Stimulated activated CD4-positive, alpha-beta T cell treated with anti-CD3 and anti-CD28 coated beads, Interleukin-1b, Interleukin-23, amount 100 ng/mL, for 4 hours (primary cell): ENCODE data around the gene RPS4Y1.
A peak's percentile ranks its signal among the peaks of the same experiment; 100 is the strongest.
"Not testable (repeated sequence)": the region's sequence is repeated elsewhere in the genome, so short reads cannot be mapped to it uniquely, and the experiment has no call there.

Experiments
- DNase-seq, 2 donors: peaks; one replicate each; pipeline ENCODE4 v3.0.0-alpha.2; 2020; ENCODE audit warnings: low read depth in 2 of 2

RPS4Y1 gene

DNA sequence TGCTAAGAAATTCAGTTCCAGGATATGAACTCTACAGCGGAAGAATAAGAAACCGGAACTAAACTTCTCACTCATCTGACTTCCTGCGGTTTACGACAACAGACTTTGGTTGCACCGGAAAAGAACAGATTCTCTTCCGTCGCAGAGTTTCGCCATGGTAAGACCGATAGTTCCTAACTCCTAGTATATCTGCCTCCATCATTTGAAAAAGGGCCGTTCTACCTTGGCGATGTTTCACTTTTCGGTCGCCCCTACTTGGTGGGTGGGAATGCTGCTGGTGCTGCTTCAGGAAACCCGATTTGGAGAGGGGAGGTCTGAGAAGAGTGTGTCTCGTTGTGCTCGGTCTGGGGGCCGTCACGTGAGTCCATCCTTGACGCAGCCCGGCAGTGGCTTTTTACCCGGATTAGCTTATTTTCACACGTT is at the start of gene RPS4Y1:
TSS of gene RPS4Y1 (plus strand) at position 132 of the 423 bp plus-strand sequence. CDS start at position 155, 23 bp downstream.
- peak in 1 of 2 donors; percentile 15 for DNase-seq

DNA sequence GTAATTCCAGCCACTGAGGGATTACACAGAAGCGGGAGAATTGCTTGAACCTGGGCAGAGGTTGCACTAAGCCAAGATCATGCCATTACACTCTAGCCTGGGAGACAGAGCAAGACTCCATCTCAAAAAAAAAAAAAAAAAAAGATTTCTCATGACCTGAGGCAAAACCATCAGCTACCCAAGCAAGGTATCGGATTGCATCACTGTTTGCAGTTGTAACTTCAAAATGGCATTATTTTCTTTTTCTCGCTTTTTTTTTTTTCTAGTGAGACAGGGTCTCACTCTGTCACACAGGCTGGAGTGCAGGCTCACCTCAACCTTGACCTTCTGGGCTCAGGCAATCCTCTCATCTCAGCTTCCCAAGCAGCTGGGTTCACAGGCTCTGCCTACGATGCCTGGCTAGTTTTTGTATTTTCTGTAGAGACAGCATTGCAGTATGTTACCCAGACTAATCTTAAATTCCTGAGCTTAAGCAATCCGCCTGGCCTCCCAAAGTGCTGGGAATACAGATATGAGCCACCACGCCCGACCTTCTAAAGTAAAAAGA is 44.4 kb upstream of the RPS4Y1 start:
- no peak for DNase-seq

DNA sequence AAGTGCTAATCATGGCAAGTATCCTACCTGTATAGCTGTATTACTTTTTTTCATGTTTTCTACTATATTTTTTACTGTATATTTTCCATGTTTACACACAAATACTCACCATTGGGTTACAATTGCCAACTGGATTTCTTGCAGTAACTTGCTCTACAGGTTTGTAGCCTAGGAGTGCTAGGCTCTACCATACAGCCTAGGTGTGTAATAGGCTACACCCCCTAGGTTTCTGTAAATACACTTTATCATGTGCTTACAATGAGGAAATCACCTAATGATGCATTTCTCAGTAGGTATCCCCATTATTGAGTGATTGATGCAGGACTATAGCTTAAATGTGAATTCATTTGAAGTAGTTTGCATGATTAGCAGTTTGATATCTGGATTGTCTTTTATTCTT is 43.4 kb upstream of the RPS4Y1 start:
- no peak for DNase-seq

GRCh38 chrY:2800246-2800645 is 41.2 kb upstream of the RPS4Y1 start:
- no peak for DNase-seq

- DNase-seq = not testable (repeated sequence)
Measured at GRCh38 chrY:2817146-2817896, 24.1 kb upstream of the RPS4Y1 start.

DNA sequence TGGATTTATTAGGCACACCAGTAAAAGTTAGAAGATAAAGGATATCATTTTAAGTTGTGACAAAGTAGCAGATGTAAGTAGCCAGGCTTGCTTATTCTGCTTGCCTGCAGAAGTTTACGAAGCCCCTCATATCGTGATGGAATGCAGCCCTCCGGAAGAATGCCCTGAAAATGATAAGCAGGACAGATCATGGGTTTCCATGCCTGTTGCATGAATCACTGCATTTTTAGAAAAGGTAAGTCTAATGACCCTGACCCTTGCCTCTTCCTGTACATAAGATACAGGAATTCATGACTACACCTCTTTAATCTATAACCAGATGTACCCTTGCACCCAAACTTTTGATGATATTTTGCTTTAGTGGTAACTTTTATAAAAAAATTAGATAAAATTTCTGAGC is 16.9 kb upstream of the RPS4Y1 start:
- no peak for DNase-seq

DNA sequence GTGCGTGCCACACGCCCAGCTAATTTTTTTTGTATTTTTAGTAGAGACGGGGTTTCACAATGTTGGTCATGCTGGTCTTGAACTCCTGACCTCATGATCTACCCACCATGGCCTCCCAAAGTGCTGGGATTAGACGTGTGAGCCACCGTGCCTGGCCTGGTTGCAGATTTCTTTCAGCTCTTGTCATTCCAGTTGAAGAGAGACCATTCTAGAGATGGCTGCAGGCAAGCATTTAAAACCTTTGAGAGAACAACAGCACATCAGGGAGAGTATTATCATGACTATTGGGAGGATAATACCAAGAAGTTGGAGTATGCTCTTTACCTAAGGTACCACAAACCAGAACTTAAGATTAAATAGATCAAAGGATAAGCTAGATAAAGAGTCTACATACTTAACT is 12.9 kb upstream of the RPS4Y1 start:
- no peak for DNase-seq

DNA sequence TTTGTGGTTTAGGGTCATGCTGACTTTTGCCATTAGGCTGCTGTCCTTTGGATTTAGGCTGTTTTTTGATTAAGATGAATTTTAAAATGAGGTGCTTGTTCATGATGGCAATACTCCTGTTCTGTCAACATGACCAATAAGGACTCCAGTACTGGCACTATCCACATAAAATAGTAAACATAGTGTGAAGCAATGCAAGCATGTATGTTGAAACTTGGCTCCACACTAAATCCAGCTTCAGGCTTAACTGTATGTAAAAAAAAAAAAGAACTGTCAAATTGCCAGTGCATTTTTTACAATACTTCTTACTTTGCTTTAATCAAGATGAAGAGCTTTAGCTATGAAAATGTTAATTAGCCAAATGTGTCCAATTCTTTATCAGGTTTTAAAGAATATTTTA is 6.2 kb upstream of the RPS4Y1 start:
- DNase-seq = no peak

- DNase-seq = no peak
Measured at GRCh38 chrY:2837078-2837477, 4.3 kb upstream of the RPS4Y1 start.

DNA sequence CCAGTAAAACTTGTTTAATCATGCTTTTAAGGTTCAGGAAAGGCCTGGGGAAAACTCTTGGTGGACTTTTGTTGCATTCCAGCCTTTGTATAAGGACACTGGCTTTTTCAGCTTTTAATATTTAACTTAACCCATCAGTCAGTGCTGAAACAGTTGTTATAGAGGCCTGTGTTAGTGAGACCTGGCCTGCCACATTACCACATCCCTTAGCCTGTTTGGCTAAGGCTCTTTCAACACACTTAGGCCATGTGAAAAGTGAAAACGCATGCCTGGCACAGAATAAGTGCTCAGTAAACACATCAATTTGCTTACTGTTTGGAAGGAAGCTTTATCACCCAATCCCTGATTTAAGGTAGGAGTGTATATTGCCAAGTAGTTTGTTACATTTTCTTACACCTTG is 3.5 kb upstream of the RPS4Y1 start:
- no peak for DNase-seq

DNA sequence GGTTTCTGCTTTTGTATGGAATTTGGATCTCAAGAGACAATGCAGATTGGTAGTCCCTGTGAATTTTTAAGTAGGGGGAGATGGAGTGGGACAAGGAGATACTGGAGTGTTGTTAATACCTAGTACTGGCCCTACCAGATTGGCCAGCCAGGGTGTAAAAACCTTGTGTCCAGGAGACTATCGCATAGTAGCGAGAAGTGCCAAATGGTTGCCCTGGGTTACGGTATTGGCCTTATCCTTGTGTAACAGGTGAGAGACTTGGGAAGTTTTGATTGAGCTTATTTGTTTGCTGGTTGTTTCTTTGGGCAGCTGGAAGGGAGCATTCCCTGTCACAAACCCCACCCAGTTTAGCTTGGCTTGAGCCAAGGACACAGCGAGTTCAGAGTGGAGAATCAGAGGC is 5.4 kb downstream of the RPS4Y1 start:
- DNase-seq = no peak

DNA sequence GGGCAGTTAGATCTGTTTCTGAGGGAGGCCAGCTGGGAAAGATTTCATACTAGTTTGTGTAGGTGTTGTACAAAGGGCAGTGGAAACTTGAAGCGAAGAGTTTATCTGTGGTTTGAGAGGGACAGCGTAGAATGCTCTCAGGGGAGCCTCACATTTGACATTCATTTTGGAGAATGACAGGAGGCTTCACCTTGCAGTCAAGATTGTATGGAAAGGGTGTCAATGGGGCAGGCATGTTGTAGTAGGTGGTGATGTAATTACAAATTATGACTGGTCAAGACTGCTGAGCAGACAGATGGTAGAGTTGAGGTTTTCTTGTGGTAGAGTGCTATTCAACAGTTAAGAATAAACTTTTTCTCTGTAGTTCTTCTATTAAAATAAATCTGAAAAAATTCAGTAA is 7.0 kb downstream of the RPS4Y1 start:
- DNase-seq = no peak

DNA sequence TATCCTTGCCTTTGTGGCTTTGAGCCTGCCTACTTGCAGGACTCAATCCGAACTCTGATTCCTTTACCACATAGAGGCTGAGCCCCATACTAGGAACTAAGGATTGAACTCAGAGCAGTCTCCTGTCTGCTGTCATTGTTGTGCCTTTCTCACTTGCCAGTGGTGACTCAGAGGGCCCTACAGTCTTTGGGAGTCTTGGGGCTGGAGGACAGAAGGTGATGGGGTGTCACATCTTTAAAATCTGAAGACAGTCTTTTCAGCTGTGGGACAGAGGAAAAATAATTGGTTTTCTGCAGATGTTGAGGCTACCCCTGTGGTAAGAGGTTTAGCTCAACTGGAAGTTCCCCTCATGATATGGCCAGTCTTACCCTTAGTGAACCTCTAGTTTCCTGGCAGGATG is 8.0 kb downstream of the RPS4Y1 start:
- DNase-seq = no peak

- DNase-seq = no peak
Measured at GRCh38 chrY:2854145-2854774, 12.9 kb downstream of the RPS4Y1 start.

DNA sequence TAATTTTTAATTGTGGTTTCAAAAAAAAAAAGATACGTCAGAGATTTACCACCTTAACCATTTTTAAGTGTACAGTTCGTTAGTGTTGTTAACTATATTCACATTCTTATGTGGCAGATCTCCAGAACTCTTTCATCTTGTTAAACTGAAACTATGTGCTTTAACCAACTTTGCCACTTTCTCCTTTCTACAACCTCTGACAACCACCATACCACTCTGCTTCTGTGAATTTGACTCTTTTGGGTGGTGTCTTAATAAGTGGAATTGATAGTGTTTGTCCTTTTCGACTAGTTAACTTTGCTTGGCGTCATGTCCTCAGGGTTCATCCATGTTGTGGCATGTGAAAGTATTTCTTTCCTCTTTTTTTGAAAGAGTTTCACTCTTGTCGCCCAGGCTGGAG is 15.7 kb downstream of the RPS4Y1 start:
- no peak for DNase-seq

DNA sequence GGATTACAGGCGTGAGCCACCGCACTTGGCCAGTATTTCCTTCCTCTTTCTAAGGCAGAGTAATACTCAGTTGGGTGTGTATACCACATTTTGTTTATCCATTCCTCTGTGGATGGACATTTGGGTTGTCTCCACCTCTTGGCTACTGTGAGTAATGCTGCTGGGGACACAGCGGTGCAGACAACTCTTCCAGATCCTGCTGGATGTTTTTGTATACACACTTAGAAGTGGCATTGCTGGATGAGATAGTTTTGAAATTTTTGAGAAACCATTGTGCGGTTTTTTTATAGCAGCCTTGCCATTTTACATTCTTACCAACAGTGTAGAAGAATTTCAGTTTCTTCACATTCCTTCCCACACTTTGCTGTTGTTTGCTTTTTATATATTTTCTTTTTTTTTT is 16.3 kb downstream of the RPS4Y1 start:
- no peak for DNase-seq

- DNase-seq = no peak
Measured at GRCh38 chrY:2859782-2860181, 18.4 kb downstream of the RPS4Y1 start.

DNA sequence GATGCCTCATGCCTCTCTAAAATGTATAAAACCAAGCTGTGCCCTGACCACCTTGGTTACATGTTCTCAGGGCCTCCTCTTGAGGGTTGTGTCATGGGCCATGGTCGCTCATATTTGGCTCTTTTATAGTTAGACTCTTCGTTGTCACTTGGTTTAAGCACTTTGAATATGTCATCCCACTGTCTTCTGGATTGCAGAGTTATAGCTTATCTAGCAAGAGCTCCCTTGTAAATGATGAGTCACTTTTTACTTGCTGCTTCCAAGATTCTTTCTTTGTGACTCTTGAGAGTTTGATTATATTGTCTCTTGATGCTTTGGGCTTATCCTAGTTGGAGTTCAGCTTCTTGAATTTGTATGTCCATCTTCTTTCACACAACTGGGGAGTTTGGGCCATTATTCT is 19.1 kb downstream of the RPS4Y1 start:
- no peak for DNase-seq

- DNase-seq = no peak
Measured at GRCh38 chrY:2866581-2866980, 25.2 kb downstream of the RPS4Y1 start.

- DNase-seq = no peak
Measured at GRCh38 chrY:2867469-2867868, 26.1 kb downstream of the RPS4Y1 start.

- no peak for DNase-seq
Measured at GRCh38 chrY:2868035-2868607, 26.7 kb downstream of the RPS4Y1 start.

- not testable (repeated sequence) for DNase-seq
Measured at GRCh38 chrY:2872234-2872633, 30.8 kb downstream of the RPS4Y1 start.

DNA sequence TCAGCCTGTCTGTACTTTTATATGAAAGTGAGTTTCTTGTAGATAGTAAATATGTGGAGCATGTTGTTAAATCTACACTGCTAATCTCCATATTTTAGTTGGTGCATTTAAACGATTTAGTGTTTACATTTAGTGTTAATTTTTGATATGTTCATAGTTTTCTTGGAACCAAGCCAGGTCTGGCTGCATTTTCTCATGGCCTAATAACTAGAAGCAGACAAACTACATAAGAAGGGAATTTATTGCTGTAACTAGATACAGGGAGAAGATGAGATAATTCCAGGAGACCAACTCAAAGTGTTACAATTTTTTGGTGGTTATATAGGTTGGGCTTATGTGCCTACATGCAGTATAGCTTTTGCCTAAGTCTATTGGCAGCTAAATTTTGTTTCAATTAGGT is 32.8 kb downstream of the RPS4Y1 start:
- DNase-seq = no peak
